IMR-90 (cell line): ENCODE results near the gene VPS39. TPM values are rescaled to one million over a fixed set of nuclear protein-coding genes. Genes with fewer than 3 reads are reported as not detected.

Experiments used
- ATAC-seq: fragments of 200-7000 bp; cut with Tn5 transposase; 2 replicates; pipeline ENCODE4 v1.9.1; 2020; ENCODE audit warnings: low read depth, mild to moderate bottlenecking, moderate library complexity
- BruUV-seq: library from RNA; stranded (reverse); fragments of 400-500 nt; replicated peaks from 2 replicates; lab custom pipeline; 2021; lab: Mats Ljungman, UMichigan
- CTCF ChIA-PET: fragments of 300-600 bp; formaldehyde crosslinking; extraction: SDS; loops from one replicate; lab custom pipeline; 2021; ENCODE audit warnings: antibody characterized with exemption; lab: Yijun Ruan, JAX
- POLR2A ChIA-PET: fragments of 300-600 bp; sonication (Branson Sonifier 250); formaldehyde crosslinking; loops from one replicate; lab custom pipeline; 2022; ENCODE audit warnings: antibody characterized with exemption; ENCODE audit not compliant: unreplicated experiment; lab: Charles Lee
- DNase-seq: peaks from one replicate; pipeline ENCODE4 v3.0.0; 2013
- H2AFZ ChIP-seq: replicated peaks from 2 replicates; pipeline ENCODE3; 2013; ENCODE audit warnings: low read length, mild to moderate bottlenecking; ENCODE audit not compliant: poor library complexity
- H2AK5ac ChIP-seq: 2 replicates; pipeline ENCODE4 v1.6.1; 2013; ENCODE audit warnings: low read depth, low read length, inconsistent platforms
- H2AK9ac ChIP-seq: replicated peaks from 2 replicates; pipeline ENCODE3; 2013; ENCODE audit warnings: mild to moderate bottlenecking, low read depth, low read length, moderate library complexity; ENCODE audit not compliant: poor library complexity
- H2BK120ac ChIP-seq: 2 replicates; pipeline ENCODE4 v1.6.1; 2013; ENCODE audit warnings: low read depth, low read length, inconsistent platforms
- H2BK15ac ChIP-seq: 3 replicates; pipeline ENCODE4 v1.6.1; 2013; ENCODE audit warnings: low read depth, low read length, inconsistent platforms
- H2BK20ac ChIP-seq: 2 replicates; pipeline ENCODE4 v1.6.1; 2013; ENCODE audit warnings: low read depth, mild to moderate bottlenecking, inconsistent platforms, low read length, moderate library complexity
- H2BK5ac ChIP-seq: 2 replicates; pipeline ENCODE4 v1.6.1; 2013; ENCODE audit warnings: mild to moderate bottlenecking, low read depth, low read length, inconsistent platforms; ENCODE audit not compliant: poor library complexity, severe bottlenecking
- H3K14ac ChIP-seq: replicated peaks from 2 replicates; pipeline ENCODE4 v1.6.1; 2013; ENCODE audit warnings: low read depth, low read length, inconsistent platforms
- H3K18ac ChIP-seq: 2 replicates; pipeline ENCODE4 v1.6.1; 2013; ENCODE audit warnings: low read depth, low read length, control low read depth
- H3K23ac ChIP-seq: 2 replicates; pipeline ENCODE4 v1.6.1; 2013; ENCODE audit warnings: low read depth, low read length, inconsistent platforms
- H3K27ac ChIP-seq: 2 replicates; pipeline ENCODE4 v1.5.1; 2013; ENCODE audit warnings: mild to moderate bottlenecking, control low read depth, low read length; ENCODE audit not compliant: insufficient read depth
- H3K27me3 ChIP-seq: 2 replicates; pipeline ENCODE4 v1.6.1; 2013; ENCODE audit warnings: low read length; ENCODE audit not compliant: control insufficient read depth, insufficient read depth
- H3K36me3 ChIP-seq: 2 replicates; pipeline ENCODE4 v1.6.1; 2013; ENCODE audit warnings: low read length, mixed read lengths; ENCODE audit not compliant: control insufficient read depth, insufficient read depth
- H3K4ac ChIP-seq: 2 replicates; pipeline ENCODE4 v1.6.1; 2013; ENCODE audit warnings: low read depth, low read length, inconsistent platforms
- H3K4me1 ChIP-seq: 2 replicates; pipeline ENCODE4 v1.6.1; 2013; ENCODE audit warnings: low read length, mixed read lengths; ENCODE audit not compliant: control insufficient read depth, insufficient read depth
- H3K4me2 ChIP-seq: 2 replicates; pipeline ENCODE4 v1.6.1; 2013; ENCODE audit warnings: low read depth, mild to moderate bottlenecking, control low read depth, low read length, moderate library complexity
- H3K4me3 ChIP-seq: 2 replicates; pipeline ENCODE4 v1.5.1; 2013; ENCODE audit warnings: low read depth, mild to moderate bottlenecking, control low read depth, low read length, moderate library complexity; ENCODE audit not compliant: insufficient read depth
- H3K56ac ChIP-seq: 2 replicates; pipeline ENCODE4 v1.6.1; 2013; ENCODE audit warnings: low read length, inconsistent platforms; ENCODE audit not compliant: insufficient read depth; ENCODE audit errors: extremely low read depth
- H3K79me1 ChIP-seq, 2 experiments: 2 replicates each; pipeline ENCODE4 v1.6.1; 2013; ENCODE audit warnings: low read length in 2 of 2, inconsistent platforms in 1 of 2, low read depth in 1 of 2
- H3K9ac ChIP-seq: 2 replicates; pipeline ENCODE4 v1.6.1; 2013; ENCODE audit warnings: low read depth, low read length, control low read depth
- H3K9me1 ChIP-seq: 2 replicates; pipeline ENCODE4 v1.6.1; 2013; ENCODE audit warnings: low read length, inconsistent platforms; ENCODE audit not compliant: insufficient read depth
- H3K9me3 ChIP-seq: 2 replicates; pipeline ENCODE4 v1.6.1; 2013; ENCODE audit warnings: low read length; ENCODE audit not compliant: control insufficient read depth, insufficient read depth
- H4K20me1 ChIP-seq: 2 replicates; pipeline ENCODE4 v1.6.1; 2013; ENCODE audit warnings: low read length, inconsistent platforms; ENCODE audit not compliant: insufficient read depth
- H4K5ac ChIP-seq: 2 replicates; pipeline ENCODE4 v1.6.1; 2013; ENCODE audit warnings: mild to moderate bottlenecking, low read depth, low read length, control low read depth
- H4K8ac ChIP-seq, 2 experiments: 2 replicates each; pipeline ENCODE4 v1.6.1; 2013; ENCODE audit warnings: low read depth in 2 of 2, low read length in 2 of 2, control low read depth in 1 of 2, inconsistent platforms in 1 of 2
- H4K91ac ChIP-seq: 2 replicates; pipeline ENCODE4 v1.6.1; 2013; ENCODE audit warnings: low read depth, low read length, inconsistent platforms; ENCODE audit not compliant: insufficient read depth
- FOS ChIP-seq: fragments of 150-350 bp; IDR thresholded peaks from 2 replicates; pipeline ENCODE4 v1.6.1; 2016; ENCODE audit warnings: low read depth, low read length
- MAFK ChIP-seq: IDR thresholded peaks from 2 replicates; pipeline ENCODE4 v1.6.1; 2012; ENCODE audit warnings: low read depth, low read length, improper control_type of control experiment
- MAZ ChIP-seq: IDR thresholded peaks from 2 replicates; pipeline ENCODE4 v1.6.1; 2012; ENCODE audit warnings: low read depth, mild to moderate bottlenecking, low read length, improper control_type of control experiment, moderate library complexity, borderline replicate concordance
- MXI1 ChIP-seq: IDR thresholded peaks from 2 replicates; pipeline ENCODE4 v1.6.1; 2012; ENCODE audit warnings: low read depth, mild to moderate bottlenecking, low read length, moderate library complexity, borderline replicate concordance
- RAD21 ChIP-seq: IDR thresholded peaks from 2 replicates; pipeline ENCODE4 v1.6.1; 2012; ENCODE audit warnings: low read length, improper control_type of control experiment
- WGBS, 2 experiments: methylation state at CpG; one replicate each; pipeline versions ENCODE4 v1.1.5 to v1.1.7; 2013; ENCODE audit warnings: missing lambda C conversion rate in 2 of 2; ENCODE audit not compliant: insufficient read length in 1 of 2; ENCODE audit errors: extremely low coverage in 2 of 2; 5-methylcytosine and 5-hydroxymethylcytosine counted together
- dilution Hi-C: fragments of 300-500 bp; cut with HindIII; formaldehyde crosslinking; loops from one replicate; pipeline ENCODE4 v1.14.3; 2018; ENCODE audit warnings: low sequenced_read_pairs; ENCODE audit not compliant: unreplicated experiment
- in situ Hi-C: fragments of 300-500 bp; cut with MboI; formaldehyde crosslinking; loops from 3 replicates; pipeline ENCODE4 v1.14.3; 2019; ENCODE audit warnings: low sequenced_read_pairs, inconsistent platforms, mixed read lengths
- intact Hi-C: fragments of 100-400 bp; cut with micrococcal nuclease; formaldehyde crosslinking; loops from 2 replicates; pipeline ENCODE4 v1.10.0; 2022
- polyA plus RNA-seq, 3 experiments: library from polyadenylated mRNA; depleted of rRNA; stranded (reverse); fragments of >200 nt; gene quantifications; 2 replicates each; pipeline ENCODE4 v1.2.3, GENCODE V29; 2012; ENCODE audit warnings: low replicate concordance in 1 of 3
- total RNA-seq: library from RNA; depleted of rRNA; stranded (reverse); fragments of >200 nt; gene quantifications from 2 replicates; pipeline ENCODE4 v1.2.3, GENCODE V29; 2012

VPS39 gene
- total and polyA plus RNA-seq, 2 of the 4 experiments (the other 2 are of a cell fraction): 49.7 to 52.2 TPM

- Histone ChIP-seq H2BK20ac (no peak overlapping the region), H3K23ac (no peak overlapping the region), H3K4me2 (no peak overlapping the region), H3K36me3 (peaks cover 36% of the 10 kb centered on the region), H3K56ac (no peak overlapping the region), H2BK15ac (no peak overlapping the region), H4K91ac (no peak overlapping the region), H3K14ac (no peak overlapping the region), H2AFZ (no peak overlapping the region), H3K79me1 (no peaks in the 10 kb centered on the region; a peak in 2 of 4 replicates), H3K9me3 (no peaks in the 10 kb centered on the region), H4K8ac (no peak overlapping the region), H2BK5ac (no peak overlapping the region), H4K20me1 (no peaks in the 10 kb centered on the region), H4K5ac (no peak overlapping the region), H3K9ac (no peak overlapping the region), H2BK120ac (no peak overlapping the region), H2AK9ac (no peak overlapping the region), H3K18ac (no peak overlapping the region), H3K9me1 (no peaks in the 10 kb centered on the region), H2AK5ac (no peak overlapping the region), H3K4ac (no peak overlapping the region), H3K27me3 (no peaks in the 10 kb centered on the region), H3K4me3 (no peak overlapping the region), H3K27ac (no peak overlapping the region), H3K4me1 (no peaks in the 10 kb centered on the region)
- intact Hi-C loops: no loop called here
- CTCF ChIA-PET: no interaction called here
- TF ChIP-seq FOS (no peak), RAD21 (no peak), MXI1 (no peak), MAFK (no peak), MAZ (no peak)
- POLR2A ChIA-PET: no interaction called here
- no TSS peak for BruUV-seq
- no peak for DNase-seq
- no peak for ATAC-seq
- dilution Hi-C loops: no loop called here
- in situ Hi-C loops: no loop called here
- WGBS, 2 experiments: no CpG with 5 or more reads among the region's 2 CpGs
These were observed 30.0 kb downstream of the VPS39 start for GRCh38 chr15:42178056-42178455.
